HG03575 (cell line): Measurements from ENCODE around the gene MUC7.
"Not testable (repeated sequence)": the region's sequence is repeated elsewhere in the genome, so short reads cannot be mapped to it uniquely, and the experiment has no call there.

Source experiments
- ATAC-seq: cut with Tn5 transposase; IDR thresholded peaks from one replicate; pipeline ENCODE4 v1.9.1; 2021; ENCODE audit not compliant: unreplicated experiment, insufficient number of reproducible peaks, low FRiP score; ENCODE audit errors: extremely low read depth

MUC7 gene

GRCh38 chr4:70471897-70472296, at the start of gene MUC7:
Gene MUC7, plus strand, starts transcription at chr4:70472197. Its CDS starts 1,825 bp downstream, at chr4:70474022.
- ATAC-seq = no peak

- no peak for ATAC-seq
Observed at GRCh38 chr4:70425306-70425705, 46.7 kb upstream of the MUC7 start.

GRCh38 chr4:70426789-70427188, 45.2 kb upstream of the MUC7 start:
- ATAC-seq = no peak

DNA sequence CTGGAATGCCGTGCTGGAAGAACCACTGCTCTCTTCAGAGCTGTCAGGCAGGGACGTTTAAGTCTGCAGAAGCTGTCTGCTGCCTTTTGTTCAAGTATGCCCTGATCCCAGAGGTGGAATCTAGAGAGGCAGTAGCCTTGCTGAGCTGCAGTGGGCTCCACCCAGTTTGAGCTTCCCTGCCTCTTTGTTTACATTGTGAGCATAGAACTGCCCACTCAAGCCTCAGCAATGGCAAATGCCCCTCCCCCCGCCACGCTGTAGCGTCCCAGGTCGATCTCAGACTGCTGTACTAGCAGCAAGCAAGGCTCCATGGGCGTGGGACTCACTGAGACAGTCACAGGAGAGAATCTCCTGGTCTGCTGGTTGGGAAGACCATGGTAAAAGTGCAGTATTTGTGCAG, 34.8 kb upstream of the MUC7 start:
- no peak for ATAC-seq

DNA sequence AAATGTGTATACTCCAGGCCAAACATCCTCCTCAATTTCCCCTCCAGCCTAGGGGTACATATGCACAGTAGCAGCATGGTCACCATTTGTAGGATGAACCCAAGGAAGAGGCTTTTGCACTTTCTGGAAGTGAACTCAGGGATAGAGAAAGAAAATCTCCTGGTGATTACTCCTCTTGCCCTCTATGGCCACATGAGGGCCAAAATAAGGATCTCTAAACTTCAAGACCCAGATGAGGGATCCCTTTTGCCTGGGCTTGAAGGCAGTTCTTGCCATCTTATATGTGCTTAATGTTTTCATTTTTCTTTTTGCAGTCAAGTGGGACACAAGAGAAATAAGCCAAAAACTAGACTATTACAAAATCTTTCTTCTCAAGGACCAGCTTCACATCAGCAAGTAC, 29.5 kb upstream of the MUC7 start:
- no peak for ATAC-seq

- ATAC-seq = no peak
Observed at GRCh38 chr4:70443329-70443728, 28.7 kb upstream of the MUC7 start.

DNA sequence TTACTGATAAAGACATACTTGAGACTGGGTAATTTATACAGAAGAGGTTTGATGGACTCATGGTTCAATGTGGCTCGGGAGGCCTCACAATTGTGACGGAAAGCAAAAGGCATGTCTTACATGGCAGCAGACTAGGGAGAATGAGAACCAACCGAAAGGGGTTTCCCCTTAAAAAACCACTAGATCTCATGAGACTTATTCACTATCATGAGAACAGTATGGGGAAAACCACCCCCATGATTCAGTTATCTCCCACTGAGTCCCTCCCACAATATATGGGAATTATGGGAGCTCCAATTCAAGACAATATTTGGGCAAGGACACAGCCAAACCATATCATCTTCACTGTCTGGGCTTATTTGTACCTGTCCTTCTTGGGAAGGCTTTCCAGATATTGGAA, 22.8 kb upstream of the MUC7 start:
- ATAC-seq = no peak

DNA sequence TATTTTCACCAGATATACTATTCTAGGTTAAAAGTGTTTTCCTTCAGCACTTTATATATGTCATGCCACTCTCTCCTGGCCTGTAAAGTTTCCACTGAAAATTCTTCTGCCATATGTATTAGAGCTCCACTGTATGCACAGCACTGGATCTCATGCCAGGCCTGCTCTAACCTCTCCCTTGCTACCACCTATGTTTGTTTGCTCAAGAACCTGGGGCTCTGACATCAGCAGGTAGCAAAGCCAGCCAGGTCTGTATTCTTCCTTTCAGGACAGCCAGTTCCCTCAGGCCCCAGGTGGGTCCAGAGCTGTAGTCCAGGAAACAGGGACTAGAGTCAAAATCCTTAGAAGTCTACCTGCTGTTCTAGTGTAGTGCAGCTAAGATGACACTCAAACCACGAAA, 19.1 kb upstream of the MUC7 start:
- no peak for ATAC-seq

DNA sequence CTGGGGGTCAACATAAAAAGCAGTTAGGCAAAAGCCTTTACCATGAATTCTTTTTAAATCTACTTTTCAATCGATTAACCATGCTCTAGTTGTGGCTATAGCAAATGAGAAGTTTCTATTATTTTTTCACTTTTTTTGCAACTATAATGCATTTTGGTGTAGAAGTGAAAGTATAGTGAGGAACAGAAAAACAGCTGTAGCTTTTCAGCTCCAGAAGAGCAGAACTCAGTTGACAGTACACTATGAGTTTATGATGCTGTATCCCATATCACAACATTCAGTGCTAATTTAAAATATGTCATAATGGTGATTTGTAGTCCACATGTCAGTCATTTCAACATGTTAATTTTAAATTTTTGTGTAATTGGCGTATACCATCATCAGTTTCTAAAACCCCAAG, 8.7 kb upstream of the MUC7 start:
- ATAC-seq = no peak

GRCh38 chr4:70473679-70474078, 1.7 kb downstream of the MUC7 start:
- ATAC-seq = no peak

GRCh38 chr4:70488748-70489147, 16.8 kb downstream of the MUC7 start:
- ATAC-seq = no peak

DNA sequence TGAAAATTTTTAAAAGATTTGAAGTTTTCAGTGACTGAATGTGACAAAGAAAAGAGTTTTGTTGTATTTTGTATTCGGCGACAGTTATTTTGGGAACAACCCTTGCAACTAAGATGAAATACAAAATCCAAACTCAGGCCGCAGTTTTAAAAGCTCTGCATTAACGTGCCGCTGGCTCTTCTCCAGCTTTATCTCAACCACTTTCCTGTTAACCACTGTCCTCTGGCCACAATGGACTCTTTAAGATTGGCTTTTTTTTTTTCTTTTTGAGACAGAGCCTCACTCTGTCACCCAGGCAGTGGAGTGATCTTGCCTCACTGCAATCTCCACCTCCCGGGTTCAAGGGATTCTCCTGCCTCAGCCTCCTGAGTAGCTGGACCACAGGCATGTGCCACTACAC, 24.2 kb downstream of the MUC7 start:
- ATAC-seq = no peak

DNA sequence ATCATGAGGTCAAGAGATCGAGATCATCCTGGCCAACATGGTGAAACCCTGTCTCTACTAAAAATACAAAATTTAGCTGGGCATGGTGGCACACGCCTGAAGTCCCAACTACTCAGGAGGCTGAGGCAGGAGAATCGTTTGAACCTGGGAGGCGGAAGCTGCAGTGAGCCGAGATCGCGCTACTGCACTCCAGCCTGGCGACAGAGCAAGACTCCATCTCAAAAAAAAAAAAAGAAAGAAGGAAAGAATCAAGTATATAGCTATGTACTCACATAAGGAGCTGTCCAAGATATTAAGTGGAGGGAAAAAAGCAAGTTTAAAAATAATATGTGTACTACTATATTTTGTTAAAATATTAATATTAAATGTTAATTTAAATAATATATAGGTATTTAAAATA, 29.8 kb downstream of the MUC7 start:
- not testable (repeated sequence) for ATAC-seq

- ATAC-seq = no peak
Observed at GRCh38 chr4:70504733-70505132, 32.7 kb downstream of the MUC7 start.

DNA sequence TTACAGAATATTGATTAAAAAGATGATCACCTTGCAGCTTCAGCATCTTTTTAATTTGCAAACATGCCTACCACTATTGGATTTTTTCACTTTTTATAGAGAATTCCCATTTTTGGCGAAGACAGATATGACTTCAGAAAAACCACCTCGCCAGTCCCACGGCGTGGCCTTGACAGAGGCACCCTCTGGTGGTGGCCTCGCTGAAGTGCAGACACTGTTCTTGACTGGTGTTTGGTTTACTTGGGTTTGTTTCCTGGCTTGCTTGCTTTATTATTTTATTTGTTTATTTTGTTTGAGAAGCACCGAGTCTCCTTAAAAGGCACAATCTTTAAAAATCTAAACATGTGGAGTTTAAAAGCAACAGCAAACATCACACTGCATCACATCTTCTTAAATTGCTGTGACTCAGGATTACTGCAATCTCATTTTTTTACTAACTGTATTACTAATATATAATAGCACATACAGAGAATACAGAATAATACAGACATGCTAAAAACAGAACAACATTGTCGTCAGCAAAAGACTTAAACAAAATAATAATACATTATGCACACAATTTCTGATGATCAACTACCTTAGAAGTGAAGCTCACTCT, 33.3 kb downstream of the MUC7 start:
- ATAC-seq = peak; percentile 67

DNA sequence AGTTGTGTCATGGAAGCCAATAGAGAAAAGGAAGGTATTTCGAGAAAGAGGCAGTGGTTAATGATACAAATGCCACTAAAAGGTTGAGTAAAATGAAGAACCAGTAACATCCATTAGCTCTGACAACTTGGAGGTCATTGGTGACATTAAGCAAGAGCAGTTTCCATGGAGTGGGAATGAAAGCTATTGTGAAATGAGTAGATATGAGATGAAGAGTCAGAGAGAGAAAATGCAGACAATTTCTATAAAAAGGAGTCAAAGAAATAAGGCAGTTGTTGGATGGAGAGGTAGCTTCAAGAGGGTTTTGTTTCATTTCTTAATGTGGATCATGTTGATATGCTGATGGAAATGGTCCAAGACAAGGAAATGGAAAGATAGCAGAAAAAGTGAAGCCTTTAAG, 36.8 kb downstream of the MUC7 start:
- ATAC-seq = no peak

DNA sequence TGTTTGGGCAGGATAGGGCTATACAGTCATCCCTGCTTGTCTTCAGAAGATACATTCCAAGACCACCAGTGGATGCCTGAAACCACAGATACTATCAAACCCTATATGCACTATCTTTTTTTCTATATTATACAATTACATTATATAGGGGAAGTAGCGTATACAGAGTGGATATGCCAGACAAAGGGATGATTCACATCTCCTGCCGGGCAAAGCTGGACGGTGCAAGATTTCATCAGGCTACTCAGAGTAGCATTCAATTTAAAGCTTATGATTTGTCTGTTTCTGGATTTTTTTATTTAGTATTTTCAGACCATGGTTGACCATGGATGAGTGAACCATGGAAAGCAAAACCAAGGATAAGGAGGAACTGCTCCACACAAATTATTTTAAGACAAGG, 39.4 kb downstream of the MUC7 start:
- no peak for ATAC-seq

DNA sequence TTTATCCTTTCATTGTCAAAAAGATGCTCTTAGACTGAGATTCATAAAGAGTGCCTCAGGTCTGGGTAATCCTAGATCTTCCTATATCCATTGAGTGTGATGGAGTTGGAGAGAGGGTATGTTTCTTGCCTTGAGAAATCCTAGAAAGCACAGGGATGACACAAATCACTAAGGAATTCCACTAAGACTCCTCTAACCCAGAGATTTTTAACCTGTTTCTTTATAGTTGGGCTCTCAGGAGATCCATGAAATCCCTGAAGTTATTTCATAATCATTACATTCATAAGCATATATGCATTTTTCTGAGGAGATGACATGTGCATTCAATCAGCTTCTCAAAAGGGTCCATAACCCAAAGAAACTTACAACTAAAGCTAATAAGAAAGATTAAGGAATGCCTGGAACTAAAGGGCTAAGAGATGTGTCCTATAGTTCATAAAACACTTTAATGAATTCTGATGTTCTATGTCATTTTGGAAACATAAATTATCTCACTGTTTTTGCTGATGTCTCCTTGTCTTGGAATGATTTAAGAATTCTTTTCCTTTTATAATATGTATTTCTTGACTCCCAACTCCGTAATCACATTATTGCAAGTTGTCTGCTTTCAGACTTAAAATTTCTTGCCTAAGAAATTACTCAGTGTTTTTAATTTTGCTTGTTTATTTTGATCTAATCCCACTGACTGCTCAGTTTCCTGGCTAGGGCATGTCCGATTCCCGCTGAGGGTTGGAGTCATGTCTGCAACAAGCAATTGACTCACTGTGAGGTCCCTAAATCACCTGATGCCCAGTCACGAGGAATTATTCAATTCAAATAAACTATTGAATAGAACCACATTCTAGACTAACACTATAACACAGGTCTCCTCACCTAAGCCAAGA, 43.6 kb downstream of the MUC7 start:
- no peak for ATAC-seq

GRCh38 chr4:70518269-70518668, 46.3 kb downstream of the MUC7 start, which contains the start of gene AMTN:
Gene AMTN, plus strand, starts transcription at chr4:70518569. Its CDS starts 209 bp downstream, at chr4:70518778.
- no peak for ATAC-seq

- no peak for ATAC-seq
Observed at GRCh38 chr4:70518716-70519115, 46.7 kb downstream of the MUC7 start.
